22Rv1 (cell line): ENCODE results near the gene FBXO10.
"Not testable (repeated sequence)": the region's sequence is repeated elsewhere in the genome, so short reads cannot be mapped to it uniquely, and the experiment has no call there.

Source experiments
- H3K27ac ChIP-seq: fragments of 450-650 bp; 2 replicates; pipeline ENCODE4 v1.5.1; 2017
- ZFX ChIP-seq: fragments of 450-650 bp; IDR thresholded peaks from 2 replicates; pipeline ENCODE4 v1.6.1; 2017; ENCODE audit warnings: antibody characterized with exemption, borderline replicate concordance
- TF ChIP-seq, protein P1 (sequence below): fragments of 450-650 bp; IDR thresholded peaks from 2 replicates; pipeline ENCODE4 v1.5.1; 2017; ENCODE audit warnings: mild to moderate bottlenecking

FBXO10 gene

DNA sequence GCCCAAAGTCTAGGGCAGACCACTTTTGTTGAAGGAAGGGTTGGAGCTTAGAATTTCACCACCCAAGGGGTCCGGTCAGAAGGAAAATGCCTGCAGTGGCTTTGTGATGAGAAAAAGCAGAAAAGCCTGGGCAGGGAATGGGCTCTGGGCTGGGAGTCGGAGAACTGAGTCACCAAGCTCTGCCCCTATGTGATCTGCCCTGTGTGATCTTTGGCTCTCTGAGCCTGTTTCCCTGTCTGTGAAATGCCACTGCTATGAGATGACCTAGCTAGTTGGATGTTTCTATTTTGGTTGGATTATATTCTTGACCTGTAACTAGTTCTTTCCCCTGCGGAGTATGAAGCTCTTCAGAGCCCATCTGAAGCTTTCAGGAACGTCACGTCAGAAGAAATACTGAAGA lies 80.6 kb downstream of the FBXO10 start:
- TF ChIP-seq ZFX = no peak
- TF ChIP-seq, protein P1, sequence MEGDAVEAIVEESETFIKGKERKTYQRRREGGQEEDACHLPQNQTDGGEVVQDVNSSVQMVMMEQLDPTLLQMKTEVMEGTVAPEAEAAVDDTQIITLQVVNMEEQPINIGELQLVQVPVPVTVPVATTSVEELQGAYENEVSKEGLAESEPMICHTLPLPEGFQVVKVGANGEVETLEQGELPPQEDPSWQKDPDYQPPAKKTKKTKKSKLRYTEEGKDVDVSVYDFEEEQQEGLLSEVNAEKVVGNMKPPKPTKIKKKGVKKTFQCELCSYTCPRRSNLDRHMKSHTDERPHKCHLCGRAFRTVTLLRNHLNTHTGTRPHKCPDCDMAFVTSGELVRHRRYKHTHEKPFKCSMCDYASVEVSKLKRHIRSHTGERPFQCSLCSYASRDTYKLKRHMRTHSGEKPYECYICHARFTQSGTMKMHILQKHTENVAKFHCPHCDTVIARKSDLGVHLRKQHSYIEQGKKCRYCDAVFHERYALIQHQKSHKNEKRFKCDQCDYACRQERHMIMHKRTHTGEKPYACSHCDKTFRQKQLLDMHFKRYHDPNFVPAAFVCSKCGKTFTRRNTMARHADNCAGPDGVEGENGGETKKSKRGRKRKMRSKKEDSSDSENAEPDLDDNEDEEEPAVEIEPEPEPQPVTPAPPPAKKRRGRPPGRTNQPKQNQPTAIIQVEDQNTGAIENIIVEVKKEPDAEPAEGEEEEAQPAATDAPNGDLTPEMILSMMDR = no peak
- no peak overlapping the region for H3K27ac ChIP-seq

DNA sequence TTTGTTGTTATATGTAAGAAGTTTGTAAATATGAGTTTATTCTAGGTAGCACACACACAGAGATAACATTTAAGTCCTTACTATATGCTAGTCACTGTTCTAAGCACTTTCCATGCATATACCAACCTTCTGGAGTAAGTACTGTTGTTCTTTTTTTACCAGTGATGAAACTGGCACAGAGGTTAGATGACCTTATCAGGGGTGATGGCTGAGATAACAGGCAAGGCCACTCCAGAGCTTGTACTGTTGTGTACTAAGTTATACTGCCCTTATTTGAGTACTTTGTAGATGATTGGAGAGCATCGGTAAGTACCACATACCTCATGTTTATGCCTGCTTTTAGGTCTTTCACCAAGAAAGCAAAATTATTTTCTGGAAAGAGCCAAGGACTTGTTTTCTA lies 84.2 kb downstream of the FBXO10 start:
- no peak overlapping the region for H3K27ac ChIP-seq
- TF ChIP-seq, protein P1 = no peak
- no peak for TF ChIP-seq ZFX

DNA sequence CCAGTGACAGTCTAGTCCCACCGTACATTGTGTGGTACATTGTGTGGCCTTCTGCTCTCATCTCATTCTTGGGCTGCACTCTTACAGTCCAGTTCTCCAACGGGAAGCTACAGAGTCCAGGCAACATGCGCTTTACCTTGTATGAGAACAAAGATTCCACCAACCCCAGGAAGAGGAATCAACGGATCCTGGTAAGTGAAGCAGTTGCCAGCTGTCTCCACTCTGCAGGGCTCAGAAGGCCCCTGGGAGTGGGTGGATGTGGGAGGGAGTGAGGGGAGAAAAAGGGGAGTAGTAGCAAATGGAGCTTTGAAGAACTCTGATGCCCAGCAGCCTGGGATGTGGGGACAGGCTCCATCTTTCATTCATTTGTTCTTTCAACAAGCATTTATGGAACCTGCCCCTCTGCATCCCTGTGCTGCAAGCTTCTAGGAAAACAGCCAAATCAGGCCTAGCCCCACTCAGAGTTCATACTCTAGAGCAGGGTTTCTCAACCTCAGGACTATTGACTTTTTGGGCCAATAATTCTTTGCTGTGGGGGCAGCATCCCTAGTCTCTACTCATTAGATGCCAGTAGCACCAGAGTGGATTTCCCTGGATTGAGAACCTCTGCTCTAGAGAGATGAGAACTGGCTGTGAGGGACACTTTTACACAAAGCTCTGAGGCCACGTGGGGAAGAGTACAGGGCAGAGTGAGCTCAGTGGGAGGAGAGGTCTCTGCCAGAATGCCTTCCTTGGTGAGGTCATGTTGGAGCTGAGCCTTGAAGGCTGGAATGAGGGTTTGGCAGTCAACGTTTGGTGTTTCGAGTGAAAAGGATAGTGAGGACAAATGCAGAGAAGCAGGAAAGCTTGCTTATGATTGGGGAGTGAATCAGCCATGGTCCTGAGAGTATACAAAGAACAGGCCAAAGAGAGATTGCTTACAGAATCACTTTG lies 89.3 kb downstream of the FBXO10 start:
- TF ChIP-seq ZFX = no peak
- peak overlapping the region; percentile 76 for H3K27ac ChIP-seq

DNA sequence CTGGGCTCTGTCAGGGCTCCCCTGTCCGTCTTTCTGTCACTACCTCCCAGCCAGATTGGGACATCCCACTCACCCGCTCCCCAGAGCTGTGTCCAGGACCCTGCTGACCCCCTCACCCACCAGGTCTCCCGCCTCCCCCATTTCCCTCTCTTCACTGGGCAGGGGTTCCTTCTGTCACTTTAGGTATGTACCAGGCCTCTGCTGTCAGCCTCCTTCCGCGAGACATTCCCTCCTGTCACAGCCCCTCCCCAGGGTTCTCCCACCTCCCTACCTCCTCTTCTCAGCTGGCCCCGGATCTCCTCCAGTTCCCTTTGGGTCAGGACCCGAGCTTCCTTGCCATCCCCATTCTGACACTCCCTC lies 89.9 kb downstream of the FBXO10 start:
- no peak for TF ChIP-seq ZFX
- TF ChIP-seq, protein P1 = no peak
- peak overlapping the region; percentile 76 for H3K27ac ChIP-seq

DNA sequence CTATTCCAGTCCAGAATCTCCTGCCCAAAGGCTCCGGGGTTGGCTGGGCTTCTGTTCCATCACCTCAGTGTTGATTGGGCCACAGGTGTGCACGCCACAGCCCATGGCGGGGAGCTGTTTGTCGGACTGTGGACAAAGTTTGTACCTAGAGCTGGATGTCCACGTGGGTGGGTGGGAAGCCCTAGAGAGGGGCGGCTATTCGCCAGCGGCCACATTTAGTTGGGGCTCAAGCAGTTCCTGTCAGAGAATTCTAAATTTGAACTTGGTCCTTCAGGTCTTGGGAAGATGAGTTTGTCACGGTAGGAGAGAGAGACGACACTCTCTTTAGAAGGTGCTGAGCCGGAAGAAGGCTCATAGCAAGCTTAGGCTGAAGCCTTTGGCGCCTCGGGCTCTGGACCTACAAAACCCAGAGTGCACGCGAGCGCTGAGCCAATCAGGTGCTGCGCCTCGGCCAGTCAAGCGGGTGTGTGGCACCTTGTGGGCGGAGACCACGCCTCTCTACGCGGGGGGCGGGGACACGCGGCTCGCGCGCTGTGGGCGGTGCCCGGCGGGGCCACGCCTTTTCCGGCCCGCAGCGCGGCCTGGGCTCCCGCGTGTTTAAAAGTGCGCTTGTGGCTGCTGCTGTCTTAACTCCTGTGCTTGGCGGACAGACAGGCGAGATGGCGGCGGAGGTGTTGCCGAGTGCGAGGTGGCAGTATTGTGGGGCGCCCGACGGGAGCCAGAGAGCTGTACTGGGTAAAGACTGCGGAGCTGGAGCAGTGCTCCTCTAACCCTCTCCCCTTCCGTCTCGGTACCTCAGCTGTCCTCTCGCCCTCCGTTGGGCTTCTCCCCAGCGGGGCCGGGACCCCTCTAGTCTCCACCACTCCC lies 90.6 kb downstream of the FBXO10 start, which contains the start of gene POLR1E:
POLR1E (plus strand) TSS at position 560 of the 867 bp plus-strand sequence; CDS start at position 660, 100 bp downstream.
- peak within 1 kb of the TSS; percentile 76 for H3K27ac ChIP-seq
- no peak for TF ChIP-seq ZFX
- TF ChIP-seq, protein P1 = no peak

DNA sequence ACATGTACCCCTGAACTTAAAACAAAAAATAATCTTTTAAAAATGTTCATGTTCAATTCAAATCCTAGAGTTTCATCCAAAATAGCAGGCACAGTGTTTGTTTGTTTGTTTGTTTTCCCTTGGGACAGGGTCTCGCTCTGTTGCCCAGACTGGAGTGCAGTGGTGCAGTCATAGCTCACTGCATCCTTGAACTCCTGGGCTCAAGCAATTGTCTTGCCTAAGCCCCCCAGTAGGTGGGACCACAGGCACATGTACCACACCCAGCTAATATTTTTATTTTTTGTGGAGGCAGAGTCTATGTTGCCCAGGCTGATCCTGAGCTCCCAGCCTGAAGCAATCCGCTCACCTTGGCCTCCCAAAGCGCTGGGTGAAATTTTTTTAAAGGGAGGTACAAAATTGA lies 95.4 kb downstream of the FBXO10 start:
- no peak overlapping the region for H3K27ac ChIP-seq
- TF ChIP-seq, protein P1 = no peak
- no peak for TF ChIP-seq ZFX

DNA sequence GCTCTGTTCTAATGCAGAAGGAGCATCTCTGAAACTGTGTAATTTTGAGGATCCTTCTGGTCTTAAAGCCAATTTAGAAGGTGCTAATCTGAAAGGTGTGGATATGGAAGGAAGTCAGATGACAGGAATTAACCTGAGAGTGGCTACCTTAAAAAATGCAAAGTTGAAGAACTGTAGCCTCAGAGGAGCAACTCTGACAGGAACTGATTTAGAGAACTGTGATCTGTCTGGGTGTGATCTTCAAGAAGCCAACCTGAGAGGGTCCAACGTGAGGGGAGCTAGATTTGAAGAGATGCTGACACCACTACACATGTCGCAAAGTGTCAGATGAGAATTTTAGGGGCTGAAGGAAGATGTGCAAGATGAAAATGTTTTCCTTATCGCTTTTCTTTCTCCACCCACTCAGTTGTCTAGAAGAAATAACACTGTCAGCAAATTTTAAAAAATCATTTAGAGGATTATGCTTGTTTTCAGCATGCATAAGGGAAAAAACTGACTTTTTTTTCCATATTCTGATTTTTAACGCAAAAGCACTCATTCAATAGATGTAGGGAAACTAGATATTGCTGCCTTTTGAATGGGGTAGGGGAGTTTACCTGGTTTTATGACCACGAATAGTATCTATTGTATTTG lies 98.1 kb downstream of the FBXO10 start:
- not testable (repeated sequence) for H3K27ac ChIP-seq

DNA sequence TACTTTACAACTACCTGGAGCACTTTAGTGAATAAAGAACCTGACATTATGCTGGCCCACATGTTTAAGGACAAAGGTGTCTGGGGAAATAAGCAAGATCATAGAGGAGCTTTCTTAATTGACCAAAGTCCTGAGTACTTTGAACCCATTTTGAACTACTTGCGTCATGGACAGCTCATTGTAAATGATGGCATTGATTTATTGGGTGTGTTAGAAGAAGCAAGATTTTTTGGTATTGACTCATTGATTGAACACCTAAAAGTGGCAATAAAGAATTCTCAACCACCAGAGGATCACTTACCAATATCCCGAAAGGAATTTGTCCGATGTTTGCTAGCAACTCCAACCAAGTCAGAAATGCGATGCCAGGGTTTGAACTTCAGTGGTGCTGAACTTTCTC lies 98.7 kb downstream of the FBXO10 start:
- H3K27ac ChIP-seq = not testable (repeated sequence)
